H1 (cell line): ENCODE results near the gene SAMD9L. TPM values are rescaled to one million over a fixed set of nuclear protein-coding genes. Genes with fewer than 3 reads are reported as not detected.

Source experiments
- FOSL1 ChIP-seq: IDR thresholded peaks from 2 replicates; pipeline ENCODE4 v1.6.1; 2011; ENCODE audit warnings: mild to moderate bottlenecking, low read depth, low read length, moderate library complexity; ENCODE audit not compliant: insufficient read depth
- YY1 ChIP-seq: IDR thresholded peaks from 2 replicates; pipeline ENCODE4 v1.6.1; 2011; ENCODE audit warnings: low read depth, mild to moderate bottlenecking, low read length
- polyA plus RNA-seq, 7 experiments: library from polyadenylated mRNA; depleted of rRNA in 3 of 7; stranded (reverse) in 5 of 7; unstranded in 2 of 7; fragments of >200 nt in 5 of 7; fragments of 200-250 nt in 2 of 7; gene quantifications; 1 replicate in 5 of 7; 2 replicates in 1 of 7; 4 replicates in 1 of 7; pipeline versions ENCODE4 v1.2.1 to v1.2.3, GENCODE V29; 2011 to 2013; ENCODE audit warnings: missing spikeins in 2 of 7, mixed read lengths in 2 of 7
- total RNA-seq: library from RNA; stranded (reverse); fragmentation: NEBNext Ultra II Directional; extraction: Animal tissue kit (Norgen Biotek cat#: 25700); gene quantifications from 2 replicates; pipeline ENCODE4 v1.2.1, GENCODE V29; 2021
- TF ChIP-seq, protein P1 (sequence below): IDR thresholded peaks from 2 replicates; pipeline ENCODE4 v1.6.1; 2011; ENCODE audit warnings: low read length, improper control_type of control experiment
- TF ChIP-seq, protein P2 (sequence below): IDR thresholded peaks from 2 replicates; pipeline ENCODE4 v1.6.1; 2012; ENCODE audit warnings: inconsistent platforms

Gene SAMD9L
- total and polyA plus RNA-seq, 2 of the 8 experiments (the other 6 are each of a cell fraction or from before 2014, with no cell fraction given) = not detected

DNA sequence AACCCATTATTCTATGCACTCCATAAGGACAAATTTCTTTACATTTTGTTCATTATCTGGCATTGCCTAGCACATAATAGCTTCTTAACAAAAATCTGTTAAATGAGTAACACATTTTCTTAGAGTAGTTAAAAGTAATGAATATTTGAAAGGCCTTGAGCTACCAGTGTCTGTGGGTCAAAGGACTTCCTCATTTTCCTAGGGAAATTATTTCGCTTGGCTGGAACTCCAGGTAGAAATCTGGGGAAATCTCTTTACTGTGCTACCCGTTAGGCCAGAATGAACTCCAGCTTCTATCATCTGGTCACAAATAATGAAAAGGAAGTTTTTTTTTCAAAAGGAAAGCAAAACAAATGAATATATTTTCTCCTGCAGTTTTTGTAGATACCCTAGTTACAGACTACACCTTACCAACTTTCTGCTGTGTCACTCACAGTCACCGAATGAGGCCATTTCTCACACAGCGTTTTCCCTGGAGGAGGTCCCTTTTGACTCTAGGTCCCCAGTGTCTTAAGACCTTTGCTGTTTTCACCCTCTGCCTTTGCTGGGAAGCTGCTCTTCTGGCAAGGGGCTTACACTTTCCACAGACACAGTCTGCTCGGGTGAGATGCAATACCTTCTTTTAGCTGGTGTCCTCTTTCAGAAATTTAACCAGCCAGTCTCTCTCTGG lies 1.6 kb downstream of the SAMD9L start (continued):
- no peak for TF ChIP-seq FOSL1
- TF ChIP-seq, protein P1, sequence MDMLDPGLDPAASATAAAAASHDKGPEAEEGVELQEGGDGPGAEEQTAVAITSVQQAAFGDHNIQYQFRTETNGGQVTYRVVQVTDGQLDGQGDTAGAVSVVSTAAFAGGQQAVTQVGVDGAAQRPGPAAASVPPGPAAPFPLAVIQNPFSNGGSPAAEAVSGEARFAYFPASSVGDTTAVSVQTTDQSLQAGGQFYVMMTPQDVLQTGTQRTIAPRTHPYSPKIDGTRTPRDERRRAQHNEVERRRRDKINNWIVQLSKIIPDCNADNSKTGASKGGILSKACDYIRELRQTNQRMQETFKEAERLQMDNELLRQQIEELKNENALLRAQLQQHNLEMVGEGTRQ = no peak
- TF ChIP-seq, protein P2, sequence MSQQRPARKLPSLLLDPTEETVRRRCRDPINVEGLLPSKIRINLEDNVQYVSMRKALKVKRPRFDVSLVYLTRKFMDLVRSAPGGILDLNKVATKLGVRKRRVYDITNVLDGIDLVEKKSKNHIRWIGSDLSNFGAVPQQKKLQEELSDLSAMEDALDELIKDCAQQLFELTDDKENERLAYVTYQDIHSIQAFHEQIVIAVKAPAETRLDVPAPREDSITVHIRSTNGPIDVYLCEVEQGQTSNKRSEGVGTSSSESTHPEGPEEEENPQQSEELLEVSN = no peak
- no peak for TF ChIP-seq YY1
